ENCODE results near the gene GNB1. TPM values are rescaled to one million over a fixed set of nuclear protein-coding genes. Genes with fewer than 3 reads are reported as not detected.

The GNB1 gene
- total and polyA plus RNA-seq, 2 experiments from 2014 or later, result 85.5 to 196 TPM

DNA sequence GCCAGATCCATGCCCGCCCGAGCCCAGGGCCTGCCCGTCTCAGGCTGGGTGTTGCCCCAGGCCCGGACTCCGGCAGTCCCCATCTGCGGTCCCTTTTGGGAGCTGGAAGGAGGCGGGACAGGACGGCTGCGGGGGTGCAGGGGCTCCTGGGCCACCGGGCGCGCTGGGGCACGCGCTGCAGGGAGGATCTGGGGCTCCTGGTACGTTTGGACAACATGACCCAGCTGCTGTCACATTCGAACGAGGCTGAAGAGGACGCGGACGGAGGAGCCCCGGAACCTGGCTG lies 17.6 kb upstream of the GNB1 start:
- Histone ChIP-seq H3K27ac (peak overlapping the region; percentile 72), H3K4me3 (peak overlapping the region; percentile 60), H3K9me3 (ENCODE audit: low read depth) (no peaks in the 10 kb centered on the region), H3K27me3 (no peaks in the 10 kb centered on the region), H3K4me1 (ENCODE audit: low read depth) (no peaks in the 10 kb centered on the region), H3K36me3 (no peaks in the 10 kb centered on the region)
- no peak for DNase-seq (ENCODE audit: low read depth in 1 of 2, low spot score in 1 of 2)
- TF ChIP-seq, protein P1, sequence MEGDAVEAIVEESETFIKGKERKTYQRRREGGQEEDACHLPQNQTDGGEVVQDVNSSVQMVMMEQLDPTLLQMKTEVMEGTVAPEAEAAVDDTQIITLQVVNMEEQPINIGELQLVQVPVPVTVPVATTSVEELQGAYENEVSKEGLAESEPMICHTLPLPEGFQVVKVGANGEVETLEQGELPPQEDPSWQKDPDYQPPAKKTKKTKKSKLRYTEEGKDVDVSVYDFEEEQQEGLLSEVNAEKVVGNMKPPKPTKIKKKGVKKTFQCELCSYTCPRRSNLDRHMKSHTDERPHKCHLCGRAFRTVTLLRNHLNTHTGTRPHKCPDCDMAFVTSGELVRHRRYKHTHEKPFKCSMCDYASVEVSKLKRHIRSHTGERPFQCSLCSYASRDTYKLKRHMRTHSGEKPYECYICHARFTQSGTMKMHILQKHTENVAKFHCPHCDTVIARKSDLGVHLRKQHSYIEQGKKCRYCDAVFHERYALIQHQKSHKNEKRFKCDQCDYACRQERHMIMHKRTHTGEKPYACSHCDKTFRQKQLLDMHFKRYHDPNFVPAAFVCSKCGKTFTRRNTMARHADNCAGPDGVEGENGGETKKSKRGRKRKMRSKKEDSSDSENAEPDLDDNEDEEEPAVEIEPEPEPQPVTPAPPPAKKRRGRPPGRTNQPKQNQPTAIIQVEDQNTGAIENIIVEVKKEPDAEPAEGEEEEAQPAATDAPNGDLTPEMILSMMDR (IDR thresholded peaks at IDR 0.05; ENCODE audit: low read depth, low read length), result no peak

DNA sequence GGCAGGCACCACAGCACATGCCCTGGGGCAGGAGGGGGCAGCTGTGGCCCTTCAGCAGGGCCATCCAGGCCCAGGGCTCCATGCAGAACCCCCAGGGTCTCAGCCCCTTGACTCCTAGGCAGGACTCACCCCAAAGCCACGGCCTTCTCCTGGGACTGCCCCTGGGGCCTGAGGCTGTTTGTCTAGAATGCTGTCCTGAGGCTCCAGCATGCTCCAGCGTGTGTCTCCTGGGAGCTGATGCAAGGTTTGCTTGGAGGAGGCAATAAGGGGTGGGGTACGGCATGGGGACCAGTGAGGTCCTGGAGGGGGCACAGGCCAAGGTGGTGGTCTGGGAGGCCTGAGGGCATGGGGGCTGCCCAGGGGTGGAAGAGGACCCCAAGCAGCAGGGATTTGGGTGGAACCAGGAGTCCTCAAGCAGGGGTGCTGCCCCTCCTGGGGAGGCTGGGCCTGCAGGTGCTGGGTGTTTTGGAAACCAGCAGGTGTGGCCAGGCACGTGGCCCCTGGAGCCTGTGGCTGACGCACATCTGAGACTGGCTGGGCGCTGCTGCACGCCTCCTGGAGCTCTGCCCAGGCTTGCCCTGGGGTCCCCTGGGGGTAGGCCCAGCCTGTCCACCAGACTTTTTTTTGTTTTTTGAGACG lies 16.3 kb upstream of the GNB1 start:
- no peaks in the 10 kb centered on the region for H3K9me3 ChIP-seq (ENCODE audit: low read depth)
- no peak for DNase-seq (ENCODE audit: low read depth in 1 of 2, low spot score in 1 of 2)
- TF ChIP-seq, protein P1 (IDR thresholded peaks at IDR 0.05; ENCODE audit: low read depth, low read length), result no peak
- H3K4me3 ChIP-seq, result no peak overlapping the region
- H3K27ac ChIP-seq, result no peak overlapping the region
- H3K27me3 ChIP-seq, result no peaks in the 10 kb centered on the region
- no peaks in the 10 kb centered on the region for H3K4me1 ChIP-seq (ENCODE audit: low read depth)
- H3K36me3 ChIP-seq, result no peaks in the 10 kb centered on the region

DNA sequence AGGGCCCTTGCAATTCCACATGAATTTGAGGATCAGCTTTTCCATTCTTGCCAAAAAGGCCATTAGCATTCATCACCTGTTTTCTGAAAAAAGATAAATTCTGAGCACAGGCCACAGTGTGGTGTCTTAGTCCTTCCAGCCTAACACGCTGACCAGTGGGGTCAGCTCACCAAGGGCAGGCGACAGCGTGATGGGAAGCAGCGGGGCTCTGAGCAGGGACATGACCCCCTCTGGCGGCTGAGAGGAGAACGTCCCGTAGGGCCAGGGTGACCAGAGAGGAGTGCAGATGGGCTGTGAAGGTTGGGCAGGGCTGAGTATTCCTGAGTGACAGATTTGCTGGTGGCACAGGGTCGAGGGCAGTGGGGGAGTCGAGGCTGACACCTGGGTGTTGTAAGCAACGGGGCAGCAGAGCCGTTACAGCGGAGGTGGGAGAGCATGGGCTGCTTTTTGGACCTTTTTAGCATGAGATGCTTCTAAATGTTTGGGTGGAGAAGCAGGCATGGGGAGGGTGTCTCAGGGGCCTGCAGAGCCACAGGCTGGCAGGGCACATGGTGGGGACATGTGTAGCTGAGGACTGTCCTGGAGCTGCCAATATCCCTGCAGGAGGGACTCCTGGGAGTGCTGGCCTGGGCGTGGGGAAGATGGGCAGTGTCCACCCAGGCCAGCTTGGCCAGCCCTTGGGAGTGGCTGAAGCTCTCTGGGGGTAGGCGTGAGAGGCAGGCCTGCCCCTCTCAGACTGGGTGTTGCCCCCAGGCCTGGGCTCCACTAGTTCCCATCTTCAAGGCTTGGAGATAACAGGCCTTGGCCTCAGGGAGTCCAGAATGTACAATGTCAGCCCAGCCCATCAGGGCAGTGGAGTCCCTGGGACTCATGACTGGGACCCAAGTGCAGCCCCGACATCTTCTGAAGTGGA lies 15.6 kb upstream of the GNB1 start:
- H3K4me1 ChIP-seq (ENCODE audit: low read depth), result no peaks in the 10 kb centered on the region
- peak; percentile 86 to 91 for DNase-seq (ENCODE audit: low read depth in 1 of 2, low spot score in 1 of 2)
- H3K27me3 ChIP-seq, result no peaks in the 10 kb centered on the region
- no peaks in the 10 kb centered on the region for H3K9me3 ChIP-seq (ENCODE audit: low read depth)
- no peaks in the 10 kb centered on the region for H3K36me3 ChIP-seq
- H3K27ac ChIP-seq, result no peak overlapping the region
- TF ChIP-seq, protein P1 (IDR thresholded peaks at IDR 0.05; ENCODE audit: low read depth, low read length), result peak; percentile 98
- H3K4me3 ChIP-seq, result no peak overlapping the region

DNA sequence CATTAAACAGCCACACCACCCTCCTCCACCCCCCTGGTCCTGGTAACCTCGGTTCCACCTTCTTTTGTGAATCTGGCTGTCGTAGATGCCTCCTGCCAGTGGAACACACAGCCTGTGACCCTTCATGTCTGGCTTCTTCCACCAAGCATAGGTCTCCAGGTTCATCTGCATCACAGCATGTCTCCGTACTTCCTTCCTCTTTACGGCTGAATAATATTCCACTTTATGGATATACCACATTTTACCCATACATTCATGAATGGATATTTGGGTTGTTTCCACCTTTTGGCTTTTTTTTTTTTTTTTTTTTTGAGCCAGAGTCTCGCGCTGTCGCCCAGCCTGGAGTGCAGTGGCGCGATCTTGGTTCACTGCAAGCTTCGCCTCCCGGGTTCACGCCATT lies 12.3 kb upstream of the GNB1 start:
- Histone ChIP-seq H3K27me3 (no peaks in the 10 kb centered on the region), H3K9me3 (ENCODE audit: low read depth) (no peaks in the 10 kb centered on the region), H3K27ac (no peak overlapping the region), H3K4me3 (no peak overlapping the region), H3K4me1 (ENCODE audit: low read depth) (no peaks in the 10 kb centered on the region), H3K36me3 (no peaks in the 10 kb centered on the region)
- TF ChIP-seq, protein P1 (IDR thresholded peaks at IDR 0.05; ENCODE audit: low read depth, low read length), result no peak
- DNase-seq (ENCODE audit: low read depth in 1 of 2, low spot score in 1 of 2), result no peak

DNA sequence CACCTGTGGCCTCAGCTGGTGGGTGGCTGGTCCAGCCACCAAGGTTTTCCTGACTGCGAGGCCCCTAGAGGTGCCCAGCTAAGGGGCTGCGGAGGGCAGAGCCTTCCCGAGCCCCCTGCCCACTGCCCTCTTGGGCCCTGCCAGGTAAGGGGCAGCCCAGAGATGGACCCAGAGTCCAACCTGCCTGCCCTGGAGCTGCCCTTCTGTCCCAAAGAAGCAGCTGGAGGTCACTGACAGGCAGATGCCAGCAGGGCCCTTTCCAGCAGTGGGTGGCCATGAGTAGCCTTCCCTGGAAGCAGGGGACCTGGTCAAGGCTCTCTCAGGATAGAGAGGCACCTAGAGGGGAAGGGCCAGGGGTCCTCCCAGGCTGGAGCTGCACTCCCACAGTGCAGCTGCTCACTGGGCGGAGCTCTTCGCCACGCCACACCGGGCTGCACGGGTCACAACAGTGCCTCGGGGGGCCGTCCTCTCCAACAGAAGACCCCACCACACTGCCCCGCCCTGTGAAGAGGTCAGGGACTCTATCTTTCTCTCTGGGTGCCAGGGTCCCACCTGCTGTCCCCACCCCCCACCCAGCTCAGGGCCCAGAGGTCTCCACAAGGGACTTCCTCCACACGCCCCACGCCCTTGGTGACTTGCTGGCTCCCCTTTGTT lies 10.9 kb upstream of the GNB1 start:
- H3K27me3 ChIP-seq, result no peaks in the 10 kb centered on the region
- no peaks in the 10 kb centered on the region for H3K4me1 ChIP-seq (ENCODE audit: low read depth)
- no peaks in the 10 kb centered on the region for H3K9me3 ChIP-seq (ENCODE audit: low read depth)
- H3K27ac ChIP-seq, result no peak overlapping the region
- TF ChIP-seq, protein P1 (IDR thresholded peaks at IDR 0.05; ENCODE audit: low read depth, low read length), result no peak
- no peak overlapping the region for H3K4me3 ChIP-seq
- H3K36me3 ChIP-seq, result no peaks in the 10 kb centered on the region
- DNase-seq (ENCODE audit: low read depth in 1 of 2, low spot score in 1 of 2), result no peak

Measured in cardiac muscle cell (in vitro differentiated cells and primary cell).